GM18517 (cell line): ENCODE results near the gene BCKDHA.
"Not testable (repeated sequence)": the region's sequence is repeated elsewhere in the genome, so short reads cannot be mapped to it uniquely, and the experiment has no call there.

Source experiments
- ATAC-seq: cut with Tn5 transposase; IDR thresholded peaks from one replicate; pipeline ENCODE4 v1.9.1; 2021; ENCODE audit warnings: mild to moderate bottlenecking, moderate library complexity; ENCODE audit not compliant: unreplicated experiment

Gene BCKDHA

DNA sequence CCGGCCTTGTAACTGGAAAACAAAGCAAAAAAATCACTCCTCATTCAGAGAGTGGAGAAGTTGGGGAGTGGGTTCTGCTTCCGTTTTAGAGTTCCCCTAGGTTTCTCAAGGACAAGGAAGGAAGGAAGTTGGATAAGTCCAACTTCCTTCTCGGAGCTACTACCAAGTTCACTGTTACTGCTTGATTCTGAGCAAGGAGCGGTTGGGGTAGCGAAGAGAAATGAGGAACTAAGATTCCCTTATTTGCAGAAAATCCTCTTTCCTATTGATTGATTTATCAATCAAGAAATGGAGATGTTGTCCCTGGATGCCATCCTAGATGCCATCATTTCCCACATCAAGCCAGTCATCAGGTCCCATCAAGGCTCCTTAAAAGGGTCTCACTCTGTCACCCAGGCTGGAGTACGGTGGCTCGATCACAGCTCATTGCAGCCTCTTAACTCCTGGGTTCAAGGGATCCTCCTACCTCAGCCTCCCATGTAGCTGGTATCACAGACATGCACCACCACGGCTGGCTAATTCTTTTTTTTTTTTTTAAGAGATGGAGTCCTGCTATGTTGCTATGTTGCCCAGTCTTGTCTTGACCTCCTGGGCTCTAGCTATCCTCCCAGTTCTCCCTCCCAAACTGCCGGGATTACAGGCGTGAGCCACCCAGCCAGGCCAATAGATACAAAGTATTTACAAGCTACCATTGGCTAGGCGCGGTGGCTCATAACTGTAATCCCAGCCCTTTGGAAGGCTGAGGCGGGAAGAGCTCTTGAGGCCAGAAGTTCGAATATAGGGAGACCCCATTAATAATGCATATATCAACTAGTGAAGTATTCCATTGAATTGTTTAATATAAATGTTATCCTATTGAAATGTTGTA lies 32.9 kb upstream of the BCKDHA start:
- no peak for ATAC-seq

DNA sequence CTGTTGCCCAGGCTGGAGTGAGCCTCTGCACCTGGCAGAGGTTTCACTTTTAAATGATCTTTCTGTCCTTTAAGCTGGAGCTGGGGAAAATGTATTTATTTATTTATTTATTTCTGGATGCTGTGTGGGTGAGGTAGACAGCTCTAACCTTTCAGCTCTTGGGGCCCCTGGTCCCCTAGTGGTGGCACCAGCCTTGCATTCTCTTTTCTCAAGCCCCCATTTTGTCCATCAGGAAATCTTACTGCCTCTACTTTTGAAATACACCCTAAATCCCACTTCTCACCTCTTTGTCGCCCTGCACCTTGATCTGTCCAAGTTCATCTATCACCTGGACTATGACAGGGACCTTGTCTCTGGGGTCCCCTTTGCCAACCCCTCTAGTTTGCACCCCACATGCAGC lies 31.5 kb upstream of the BCKDHA start:
- ATAC-seq: no peak

DNA sequence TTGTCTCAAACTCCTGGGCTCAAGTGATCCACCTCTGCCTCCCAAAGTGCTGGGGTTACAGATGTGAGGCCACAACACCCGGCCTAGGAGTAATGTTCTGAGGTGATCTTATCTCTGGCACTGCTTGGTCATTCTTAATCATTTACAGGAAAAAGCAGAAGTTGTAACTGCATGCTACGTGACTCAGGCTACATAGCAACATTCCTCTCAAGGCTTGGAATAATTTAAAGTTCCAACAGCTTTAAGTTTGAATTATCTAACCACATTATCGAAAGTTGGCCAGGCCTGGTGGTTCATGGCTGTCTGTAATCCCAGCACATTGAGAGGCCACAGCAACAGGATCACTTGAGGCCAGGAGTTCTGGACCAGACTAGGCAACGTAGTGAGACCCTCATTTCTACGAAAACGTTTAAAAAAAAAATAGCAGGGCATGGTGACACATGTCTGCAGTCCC lies 29.7 kb upstream of the BCKDHA start:
- ATAC-seq: no peak

DNA sequence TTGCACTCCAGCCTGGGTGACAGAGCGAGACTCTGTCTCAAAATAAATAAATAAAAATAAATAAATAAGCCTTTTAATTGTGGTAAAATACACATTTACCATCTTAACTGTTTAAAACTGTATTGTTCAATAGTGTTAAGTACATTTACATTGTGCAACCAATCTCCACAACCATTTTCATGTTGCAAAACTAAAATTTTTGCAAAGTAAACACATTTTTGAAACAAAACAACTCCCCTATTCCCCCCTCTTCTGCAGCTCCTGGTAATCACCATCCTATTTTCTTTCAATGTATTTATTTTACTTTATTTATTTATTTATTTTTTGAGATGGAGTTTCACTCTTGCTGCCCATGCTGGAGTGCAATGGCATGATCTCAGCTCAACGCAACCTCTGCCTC lies 27.8 kb upstream of the BCKDHA start:
- ATAC-seq: no peak

DNA sequence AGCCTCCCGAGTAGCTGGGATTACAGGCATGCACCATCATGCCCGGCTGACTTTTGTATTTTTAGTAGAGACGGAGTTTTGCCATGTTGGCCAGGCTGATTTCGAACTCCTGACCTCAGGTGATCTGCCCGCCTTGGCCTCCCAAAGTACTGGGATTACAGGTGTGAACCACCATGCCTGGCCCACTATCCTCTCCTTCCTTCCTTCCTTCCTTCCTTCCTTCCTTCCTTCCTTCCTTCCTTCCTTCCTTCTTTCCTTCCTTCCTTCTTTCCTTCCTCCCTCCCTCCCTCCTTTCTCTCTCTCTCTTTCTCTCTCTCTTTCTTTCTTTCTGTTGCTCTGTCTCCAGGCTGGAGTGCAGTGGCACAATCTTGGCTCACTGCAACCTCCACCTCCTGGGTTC lies 26.5 kb upstream of the BCKDHA start:
- ATAC-seq: not testable (repeated sequence)

DNA sequence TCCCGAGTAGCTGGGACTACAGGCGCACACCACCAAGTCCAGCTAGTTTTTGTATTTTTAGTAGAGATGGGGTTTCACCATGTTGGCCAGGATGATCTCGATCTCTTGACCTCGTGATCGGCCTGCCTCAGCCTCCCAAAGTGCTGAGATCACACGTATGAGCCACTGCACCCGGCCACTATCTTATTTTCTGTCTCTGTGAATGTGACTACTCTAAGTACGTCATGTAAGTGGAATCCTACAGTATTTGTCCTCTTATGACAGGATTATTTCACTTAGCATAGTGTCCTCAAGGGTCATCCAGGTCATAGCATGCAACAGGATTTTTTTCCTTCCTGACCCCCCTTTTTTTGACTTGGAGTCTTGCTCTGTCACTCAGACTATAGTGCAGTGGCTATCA lies 26.1 kb upstream of the BCKDHA start:
- no peak for ATAC-seq

DNA sequence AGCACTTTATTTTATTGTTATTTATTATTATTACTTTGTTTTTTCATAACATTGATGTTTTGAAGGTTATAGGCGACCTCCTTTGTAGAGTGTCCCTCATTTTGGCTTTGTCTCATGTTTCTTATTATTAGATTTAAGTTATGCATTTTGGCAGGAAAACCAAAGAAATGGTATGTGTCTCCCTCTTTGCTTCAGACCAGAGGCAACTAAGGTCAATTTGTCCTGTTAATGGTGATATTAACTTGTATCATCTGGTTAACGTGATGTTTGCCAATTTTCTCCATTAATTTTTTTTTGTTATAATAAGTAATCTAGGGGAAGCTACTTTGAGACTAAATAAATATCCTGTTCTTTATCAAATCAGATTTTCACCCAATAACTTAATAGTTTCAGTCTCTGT lies 25.1 kb upstream of the BCKDHA start:
- no peak for ATAC-seq

DNA sequence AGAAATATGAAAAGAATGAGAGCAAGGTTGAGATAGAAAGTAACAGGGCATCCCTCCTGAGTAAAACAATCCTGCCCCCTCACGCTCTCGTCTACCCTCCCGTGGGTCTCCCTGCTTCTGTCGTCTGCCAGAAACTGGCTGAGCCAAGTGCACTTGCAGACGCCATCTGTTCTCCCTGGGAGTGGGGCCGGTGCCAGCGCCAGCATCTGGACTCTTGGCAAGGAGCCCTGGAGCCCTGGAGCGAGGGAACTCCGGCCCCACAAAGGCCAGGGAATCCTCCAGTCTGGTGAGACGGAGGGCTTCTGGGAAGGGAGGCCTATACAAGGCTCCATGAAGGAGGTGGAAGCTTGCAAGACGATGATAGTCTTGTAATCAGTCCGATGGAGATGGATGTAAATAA lies 23.6 kb upstream of the BCKDHA start:
- ATAC-seq: no peak

DNA sequence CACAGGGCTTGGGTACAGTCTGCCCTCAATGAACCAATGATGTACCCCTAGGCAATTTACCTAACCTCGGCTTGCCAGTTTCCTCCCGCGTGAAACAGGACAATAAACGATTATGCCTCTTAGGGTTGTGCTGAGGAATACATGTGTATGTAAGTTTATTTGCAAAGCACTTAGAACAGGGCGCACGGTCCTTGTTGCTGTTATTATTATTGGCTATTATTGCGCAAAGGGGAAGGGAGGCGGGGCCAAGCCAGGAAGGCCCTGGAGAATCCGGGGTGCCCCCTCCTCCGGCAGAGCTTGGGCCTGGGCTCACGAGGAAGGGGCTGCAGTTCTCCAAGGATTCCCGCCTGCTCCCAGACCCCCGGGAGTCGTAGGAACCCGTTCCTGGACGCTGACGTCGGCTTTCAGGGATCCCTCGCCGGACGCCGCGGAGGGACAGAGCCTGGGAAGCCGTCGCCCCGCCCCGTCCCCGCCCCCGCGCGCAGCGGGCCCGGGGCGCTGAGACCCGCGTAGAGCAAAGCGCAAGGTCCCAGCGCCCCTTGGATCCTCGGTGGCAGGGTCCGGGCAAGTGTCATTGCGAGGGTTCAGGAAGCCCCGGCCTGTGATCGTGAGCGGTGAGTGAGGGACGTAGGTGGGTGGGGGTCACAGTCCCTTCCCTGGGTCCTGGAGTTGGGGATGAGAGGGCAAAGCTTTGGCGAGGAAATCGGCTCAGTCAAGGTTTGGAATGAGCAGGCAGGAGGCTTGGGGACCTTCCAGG lies 21.2 kb upstream of the BCKDHA start, which contains the start of gene TMEM91:
Gene TMEM91 (plus strand): TSS at position 293 of the 757 bp plus-strand sequence. CDS start 1,777 bp downstream, outside the sequence.
- ATAC-seq: no peak

DNA sequence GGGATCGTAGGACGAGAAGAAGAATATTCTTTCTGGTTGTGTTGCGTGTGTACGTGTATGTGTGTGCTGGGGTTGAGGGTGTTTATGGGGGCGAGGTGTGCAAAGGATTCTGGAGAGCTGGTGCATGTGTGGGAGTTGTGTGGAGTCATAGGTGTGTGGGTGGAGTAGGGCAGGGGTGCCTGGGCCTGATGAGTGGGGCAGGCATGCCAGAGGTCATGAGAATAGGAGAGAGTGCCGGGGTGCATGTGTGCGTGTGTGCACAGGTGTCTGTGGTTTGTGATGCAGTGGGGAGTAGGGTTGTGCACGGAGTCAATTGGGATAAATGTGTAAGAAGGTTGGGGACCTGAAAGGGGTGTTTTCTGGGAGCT lies 20.6 kb upstream of the BCKDHA start:
- no peak for ATAC-seq

DNA sequence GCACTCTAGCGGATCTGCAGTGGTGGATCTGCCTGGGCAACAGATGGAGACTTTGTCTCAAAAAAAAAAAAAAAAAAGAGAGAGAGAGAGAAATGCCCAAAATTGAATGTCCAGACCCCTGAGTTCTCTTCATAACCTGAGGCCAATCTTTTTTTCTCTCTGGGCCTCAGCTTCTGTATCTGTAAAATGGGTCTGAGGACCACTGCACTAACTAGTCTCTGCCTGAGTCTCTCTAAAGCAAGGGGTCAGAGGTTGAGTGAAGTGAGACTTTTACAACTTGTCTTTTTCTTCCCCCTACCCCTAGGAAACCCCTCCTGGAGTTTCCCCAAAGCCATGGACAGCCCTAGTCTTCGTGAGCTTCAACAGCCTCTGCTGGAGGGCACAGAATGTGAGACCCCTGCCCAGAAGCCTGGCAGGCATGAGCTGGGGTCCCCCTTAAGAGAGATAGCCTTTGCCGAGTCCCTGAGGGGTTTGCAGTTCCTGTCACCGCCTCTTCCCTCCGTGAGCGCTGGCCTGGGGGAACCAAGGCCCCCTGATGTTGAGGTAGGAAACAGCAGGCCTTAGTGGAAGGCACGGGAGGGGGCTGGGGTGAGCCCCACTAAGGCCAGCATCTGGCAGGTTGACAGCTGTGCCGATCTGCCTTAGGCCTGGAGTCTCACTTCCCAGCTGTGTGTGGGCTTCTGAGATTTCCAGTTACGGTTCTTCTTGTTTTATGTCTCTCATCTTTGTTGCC lies 19.5 kb upstream of the BCKDHA start:
- ATAC-seq: no peak

DNA sequence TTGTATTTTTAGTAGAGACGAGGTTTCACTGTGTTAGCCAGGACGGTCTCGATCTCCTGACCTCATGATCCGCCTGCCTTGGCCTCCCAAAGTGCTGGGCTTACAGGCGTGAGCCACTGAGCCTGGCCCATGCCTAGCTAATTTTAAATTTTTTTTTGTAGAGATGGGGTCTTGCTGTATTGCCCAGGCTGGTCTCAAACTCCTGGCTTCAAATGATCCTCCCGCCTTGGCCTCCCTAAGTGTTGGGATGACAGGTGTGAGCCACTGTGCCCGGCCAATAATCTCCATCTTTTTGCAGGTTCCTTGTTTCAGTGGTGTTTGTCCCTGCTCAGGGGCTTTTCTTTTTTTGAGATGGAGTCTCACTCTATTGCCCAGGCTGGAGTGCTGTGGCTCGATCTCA lies 16.1 kb upstream of the BCKDHA start:
- ATAC-seq: not testable (repeated sequence)

DNA sequence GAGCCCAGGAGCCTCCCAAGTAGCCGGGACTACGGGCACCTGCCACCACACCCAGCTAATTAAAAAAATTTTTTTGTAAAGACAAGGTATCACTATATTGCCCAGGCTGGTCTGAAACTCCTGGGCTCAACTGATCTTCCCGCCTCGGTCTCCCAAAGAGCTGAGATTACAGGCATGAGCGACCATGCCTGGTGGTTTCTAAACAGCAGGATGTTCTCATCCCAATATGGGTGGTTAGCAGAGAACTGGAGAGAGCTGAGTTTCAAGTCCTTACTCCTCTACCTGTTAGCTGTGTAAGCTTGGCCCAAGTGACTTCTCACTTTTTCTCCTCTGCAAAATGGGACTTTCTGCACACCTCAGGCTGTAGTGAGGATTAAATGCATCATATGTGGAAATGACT lies 13.3 kb upstream of the BCKDHA start:
- no peak for ATAC-seq

DNA sequence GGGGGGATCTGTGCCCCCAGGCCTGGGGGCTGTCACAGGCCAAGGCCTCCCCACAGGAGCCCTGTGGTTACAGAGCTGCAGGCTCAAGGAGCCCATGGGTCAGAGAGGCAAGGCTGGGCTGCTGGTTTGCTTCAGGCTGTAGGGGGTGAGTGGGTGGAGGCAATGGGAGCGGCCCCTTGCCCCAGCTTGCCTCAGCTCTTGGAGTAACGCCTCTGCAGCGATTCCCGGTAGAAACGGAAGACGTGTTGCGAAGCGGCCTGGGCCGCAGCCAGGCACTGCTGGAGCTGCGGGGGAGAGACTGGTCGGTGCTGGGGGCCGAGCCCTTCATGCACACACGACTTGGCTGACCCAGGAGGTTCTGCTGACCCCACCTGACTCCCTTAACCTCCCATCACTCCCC lies 11.2 kb upstream of the BCKDHA start:
- ATAC-seq: no peak

DNA sequence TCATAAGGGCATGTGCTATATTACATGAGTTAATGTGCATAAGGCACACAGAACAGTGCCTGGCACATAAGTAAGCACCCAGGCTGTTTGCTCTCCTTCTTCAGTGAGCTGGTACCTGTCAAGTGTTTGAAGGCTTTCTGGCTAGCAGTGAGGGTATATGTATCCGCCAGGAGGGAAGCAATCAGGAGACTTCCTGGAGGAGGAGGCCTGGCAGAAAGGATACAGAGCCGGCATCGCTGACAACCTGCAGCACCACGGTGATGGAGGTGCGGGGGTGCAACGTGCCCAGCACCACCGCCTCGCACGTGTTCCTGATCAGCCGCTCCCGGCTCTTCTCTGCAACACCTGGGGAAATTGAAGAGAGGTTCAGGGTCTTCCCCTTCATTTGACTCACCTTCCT lies 6.0 kb upstream of the BCKDHA start:
- ATAC-seq: no peak

DNA sequence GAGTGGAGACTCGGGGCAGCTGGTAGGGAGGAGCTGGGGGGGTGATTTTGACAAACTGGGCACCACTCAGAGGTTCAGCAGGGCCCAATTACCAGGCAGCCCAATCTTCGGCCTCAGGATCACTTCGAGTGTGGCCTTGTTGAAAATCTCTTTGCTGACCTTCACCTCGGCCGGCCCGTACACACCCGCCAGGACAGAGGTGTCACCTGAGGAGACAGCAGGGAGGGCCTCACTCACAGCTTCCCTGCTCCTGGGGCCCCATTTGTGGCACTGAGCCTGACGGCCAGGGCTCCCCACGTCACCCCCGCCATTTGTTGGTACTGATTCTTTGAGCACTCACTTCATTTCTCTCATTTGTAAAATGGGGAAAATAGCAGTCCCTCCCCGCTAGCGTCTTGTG lies 4.8 kb upstream of the BCKDHA start:
- ATAC-seq: no peak

DNA sequence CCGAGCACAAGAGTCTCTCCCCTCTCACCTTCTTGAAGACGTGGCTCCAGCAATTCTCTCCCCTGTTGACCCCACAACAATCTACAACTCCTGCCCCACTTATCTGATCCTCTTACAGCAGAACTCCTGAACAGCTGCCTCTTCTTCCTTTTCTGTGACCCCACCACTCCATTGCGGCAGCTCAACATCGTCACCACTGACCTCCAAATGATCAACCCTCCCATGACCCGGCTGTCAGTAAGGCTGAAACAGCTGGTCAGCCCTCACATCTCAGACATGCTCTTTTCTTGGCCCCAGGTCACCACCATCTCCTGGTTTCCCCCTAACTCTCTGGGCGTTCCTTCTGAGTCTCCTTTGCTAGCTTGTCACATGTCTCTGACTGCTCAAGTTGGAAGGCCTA lies 2.3 kb upstream of the BCKDHA start:
- ATAC-seq: no peak

DNA sequence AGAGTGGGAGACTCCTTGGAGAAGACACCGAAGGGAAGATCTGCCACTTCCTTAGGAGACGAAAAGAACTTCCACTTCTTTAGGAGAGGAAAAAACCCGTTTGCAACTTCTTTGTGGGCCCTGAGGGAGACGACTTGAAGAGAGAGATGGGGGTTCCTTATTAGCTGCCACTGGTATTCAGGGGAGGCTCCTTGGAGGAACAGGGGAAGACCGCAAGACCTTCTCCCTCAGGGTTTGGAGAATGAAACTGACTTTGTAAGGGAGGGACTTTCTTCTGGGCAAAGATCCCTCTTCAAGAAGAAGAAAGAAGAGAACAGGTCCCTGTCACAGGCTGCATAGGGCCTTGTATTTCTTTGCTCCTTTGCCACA lies 416 bp downstream of the BCKDHA start:
- ATAC-seq: no peak

DNA sequence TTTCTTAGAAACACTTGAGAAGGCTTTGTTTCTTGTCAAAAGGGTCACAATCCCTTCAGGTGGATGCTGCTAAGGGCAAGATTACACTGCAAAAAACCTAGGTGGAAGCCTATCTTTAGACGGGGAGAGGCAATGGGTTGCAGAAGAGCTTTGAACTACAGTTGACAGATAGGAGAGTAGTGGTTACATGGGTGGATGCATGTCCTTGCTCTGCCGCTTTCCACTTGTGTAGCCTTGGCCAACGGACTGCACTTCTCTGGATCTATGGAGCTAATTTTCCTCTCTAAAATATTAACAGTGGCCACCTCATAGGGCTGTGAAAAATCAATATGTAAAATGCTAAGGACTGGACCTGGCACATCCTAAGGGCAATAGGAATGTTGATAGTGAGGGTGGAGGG lies 980 bp downstream of the BCKDHA start:
- ATAC-seq: no peak

DNA sequence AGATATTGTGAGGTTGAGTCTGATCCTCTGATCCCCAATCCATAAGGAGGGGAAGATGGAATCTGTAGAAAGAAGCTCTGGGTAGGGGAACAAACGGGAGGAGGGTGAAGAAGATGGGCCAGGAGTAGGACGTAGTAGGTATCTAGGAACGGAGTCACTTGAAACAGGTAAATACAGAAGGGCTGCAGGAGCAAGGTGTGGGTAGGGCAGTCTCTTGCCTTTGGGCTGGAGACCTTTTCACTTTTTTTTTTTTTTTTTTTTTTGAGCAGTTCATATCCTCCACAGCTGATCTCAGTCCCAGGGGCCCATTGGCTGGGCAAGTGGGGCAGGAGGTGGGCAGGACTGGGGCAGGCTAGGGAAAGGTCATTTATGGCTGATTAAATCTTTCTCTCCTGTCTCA lies 1.5 kb downstream of the BCKDHA start:
- ATAC-seq: no peak

DNA sequence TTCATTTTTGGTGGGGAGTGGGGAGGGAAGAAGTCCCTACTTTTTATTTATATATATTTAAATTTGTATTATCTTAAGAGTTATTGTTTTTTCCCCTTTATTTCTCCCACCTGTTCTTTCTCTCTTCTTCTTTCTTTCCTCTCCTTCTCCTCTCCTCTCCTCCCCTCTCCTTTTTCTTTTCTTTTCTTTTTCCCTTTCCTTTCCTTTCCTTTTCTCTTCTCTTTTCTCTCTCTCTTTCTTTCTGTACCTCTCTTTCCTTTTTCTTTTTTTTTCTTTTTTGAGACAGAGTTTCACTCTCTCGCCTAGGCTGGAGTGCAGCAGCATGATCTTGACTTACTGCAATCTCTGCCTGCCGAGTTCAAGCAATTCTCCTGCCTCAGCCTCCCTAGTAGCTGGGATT lies 1.9 kb downstream of the BCKDHA start:
- no peak for ATAC-seq

DNA sequence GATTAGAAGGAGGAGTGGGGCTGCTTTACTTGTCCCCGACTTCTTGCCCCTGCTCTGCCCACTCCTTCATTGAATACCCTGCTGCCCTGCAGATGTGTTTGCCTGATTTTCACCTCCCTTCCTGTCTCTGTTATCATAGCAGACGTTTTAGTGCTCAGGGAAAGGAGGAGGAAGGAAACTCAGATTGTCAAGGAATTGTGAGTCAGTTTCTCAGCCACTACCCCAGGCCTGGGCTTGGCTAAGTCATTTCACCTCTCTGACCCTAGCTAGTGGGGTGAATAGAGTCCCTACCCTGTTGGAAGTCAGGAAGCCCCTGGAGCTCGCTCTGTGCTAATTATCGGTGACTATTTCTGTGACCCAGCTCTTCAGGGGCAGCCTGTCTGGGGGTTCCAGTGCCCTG lies 3.9 kb downstream of the BCKDHA start:
- no peak for ATAC-seq
